Right atrium auricular region (tissue), 2 donors: ENCODE data around the gene PHF23. TPM values are rescaled to one million over a fixed set of nuclear protein-coding genes. Genes with fewer than 3 reads are reported as not detected.

Source experiments
- DNase-seq: peaks from one replicate; pipeline ENCODE4 v3.0.0-alpha.2; 2019; ENCODE audit warnings: low spot score
- H3K27ac ChIP-seq, 2 donors: fragments of 200-600 bp; sonication (generic); 1 replicate in 1 of 2; 2 replicates in 1 of 2; pipeline ENCODE4 v1.5.1; 2016 to 2019
- H3K27me3 ChIP-seq, 2 donors: fragments of 200-600 bp; sonication (generic); one replicate each; pipeline versions ENCODE4 v1.5.1 to v1.6.0; 2017 to 2019
- H3K36me3 ChIP-seq: fragments of 200-600 bp; sonication (generic); one replicate; pipeline ENCODE4 v1.5.1; 2016
- H3K4me1 ChIP-seq, 2 donors: fragments of 200-600 bp; sonication (generic); one replicate each; pipeline versions ENCODE4 v1.5.1 to v1.6.0; 2017 to 2019
- H3K4me3 ChIP-seq, 2 donors: fragments of 200-600 bp; sonication (generic); 1 replicate in 1 of 2; 2 replicates in 1 of 2; pipeline ENCODE4 v1.5.1; 2017 to 2019; ENCODE audit warnings: mild to moderate bottlenecking in 1 of 2, moderate library complexity in 1 of 2
- H3K9me3 ChIP-seq, 2 donors: fragments of 200-600 bp; sonication (generic); one replicate each; pipeline ENCODE4 v1.5.1; 2019
- CTCF ChIP-seq, 2 donors: fragments of 200-600 bp; sonication (generic); IDR thresholded peaks; one replicate each; pipeline ENCODE4 v1.5.1; 2019; ENCODE audit warnings: antibody characterized with exemption in 2 of 2
- total RNA-seq, 2 donors: library from RNA; depleted of rRNA; stranded (reverse); fragments of >200 nt; gene quantifications; one replicate each; pipeline ENCODE4 v1.1.0, GENCODE V29; 2016

The PHF23 gene
- total RNA-seq, 2 donors from 2014 or later: 10.0 to 22.4 TPM

- Histone ChIP-seq H3K27ac (peak overlapping the region; percentile 91 to 93), H3K4me1 (peaks cover 0 to 36% of the 10 kb centered on the region in 2 donors), H3K27me3 (no peaks in the 10 kb centered on the region), H3K9me3 (no peaks in the 10 kb centered on the region), H3K4me3 (peak overlapping the region; percentile 60 to 72), H3K36me3 (peaks cover 32% of the 10 kb centered on the region)
- no peak for TF ChIP-seq CTCF (IDR thresholded peaks at IDR 0.05)
- DNase-seq: no peak
Observed at GRCh38 chr17:7281953-7282751, 42.9 kb upstream of the PHF23 start.

GRCh38 chr17:7281074-7281952, 42.1 kb upstream of the PHF23 start, which contains the start of gene SLC2A4:
Gene SLC2A4, plus strand, starts transcription at chr17:7281718. Its CDS starts 217 bp downstream, at chr17:7281935.
- TF ChIP-seq CTCF (IDR thresholded peaks at IDR 0.05): no peak
- DNase-seq: peak; percentile 94
- peaks cover 27% of the 10 kb centered on the region for H3K36me3 ChIP-seq
- peak within 1 kb of the TSS; percentile 91 to 93 for H3K27ac ChIP-seq
- peak within 1 kb of the TSS; percentile 60 to 72 for H3K4me3 ChIP-seq
- peaks cover 0 to 36% of the 10 kb centered on the region in 2 donors for H3K4me1 ChIP-seq
- H3K9me3 ChIP-seq: no peaks in the 10 kb centered on the region
- no peaks in the 10 kb centered on the region for H3K27me3 ChIP-seq

- Histone ChIP-seq H3K4me3 (peak overlapping the region; percentile 60 to 72), H3K27ac (peak overlapping the region; percentile 91 to 93), H3K4me1 (peaks cover 0 to 36% of the 10 kb centered on the region in 2 donors), H3K36me3 (peaks cover 20% of the 10 kb centered on the region), H3K27me3 (no peaks in the 10 kb centered on the region), H3K9me3 (no peaks in the 10 kb centered on the region)
- TF ChIP-seq CTCF (IDR thresholded peaks at IDR 0.05): peak; percentile 89 to 98
- peak; percentile 87 for DNase-seq
Observed at GRCh38 chr17:7280519-7281073, 41.3 kb upstream of the PHF23 start.

GRCh38 chr17:7279448-7279847, 40.2 kb upstream of the PHF23 start:
- Histone ChIP-seq H3K9me3 (no peaks in the 10 kb centered on the region), H3K27me3 (no peaks in the 10 kb centered on the region), H3K4me1 (peaks cover 0 to 36% of the 10 kb centered on the region in 2 donors), H3K36me3 (peaks cover 8% of the 10 kb centered on the region), H3K4me3 (no peak overlapping the region), H3K27ac (no peak overlapping the region)
- DNase-seq: no peak
- no peak for TF ChIP-seq CTCF (IDR thresholded peaks at IDR 0.05)

GRCh38 chr17:7266784-7267183, 27.5 kb upstream of the PHF23 start:
- DNase-seq: no peak
- Histone ChIP-seq H3K4me1 (peaks cover 0 to 16% of the 10 kb centered on the region in 2 donors), H3K36me3 (no peaks in the 10 kb centered on the region), H3K27me3 (peaks cover 11 to 25% of the 10 kb centered on the region in 2 donors), H3K9me3 (no peaks in the 10 kb centered on the region), H3K4me3 (no peak overlapping the region), H3K27ac (no peak overlapping the region)
- TF ChIP-seq CTCF (IDR thresholded peaks at IDR 0.05): no peak
